ENCODE results near the gene ARMC6.
A peak's percentile ranks its signal among the peaks of the same experiment; 100 is the strongest.

Gene ARMC6

DNA sequence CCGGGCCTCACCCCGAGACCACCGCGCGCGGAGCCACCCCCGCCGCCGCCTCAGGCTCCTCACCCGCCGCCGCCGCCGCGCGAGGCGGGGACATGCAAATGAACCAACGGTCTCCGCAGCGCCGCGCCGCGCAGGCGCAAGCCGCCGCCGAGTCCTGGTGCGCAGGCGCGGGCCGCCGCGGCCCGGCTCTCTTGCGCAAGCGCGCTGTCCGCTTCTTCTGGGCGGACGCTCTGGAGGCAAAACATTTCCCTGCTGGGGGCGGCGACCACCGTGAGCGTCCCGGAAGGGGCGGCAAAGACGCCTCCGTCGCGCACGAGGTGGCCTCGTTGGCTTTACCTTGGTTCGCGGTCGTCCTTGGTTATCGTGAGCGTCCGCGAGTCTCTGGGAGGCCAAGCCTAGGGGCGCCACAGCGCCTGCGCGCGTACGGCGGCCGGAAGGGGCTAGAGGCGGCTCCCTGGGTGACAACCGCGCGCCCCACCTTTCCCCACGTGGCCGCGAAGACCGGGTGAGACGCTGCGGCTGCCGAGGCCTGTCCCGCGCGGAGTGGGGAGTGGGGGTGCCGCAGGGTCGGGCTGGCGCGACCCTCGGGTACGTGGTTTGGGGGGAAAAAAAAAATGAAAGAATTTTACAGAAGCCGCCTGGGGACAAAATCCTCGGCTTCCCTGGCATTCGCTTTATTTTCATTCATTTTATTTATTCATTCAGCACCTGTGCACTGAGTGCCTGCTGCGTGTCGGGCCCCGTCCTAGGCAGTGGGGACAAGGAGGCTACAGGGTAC is at the start of gene ARMC6, which contains the start of gene SUGP2:
ARMC6 (plus strand) TSS at position 178 of the 778 bp plus-strand sequence. CDS start 607 bp downstream, outside the sequence.
SUGP2 (minus strand) TSS at position 92 of the 778 bp plus-strand sequence. CDS start 2,446 bp downstream, outside the sequence.
- DNase-seq: peak; percentile 92

- no peak for DNase-seq
These were observed 49.2 kb upstream of the ARMC6 start for GRCh38 chr19:18984251-18984650.

DNA sequence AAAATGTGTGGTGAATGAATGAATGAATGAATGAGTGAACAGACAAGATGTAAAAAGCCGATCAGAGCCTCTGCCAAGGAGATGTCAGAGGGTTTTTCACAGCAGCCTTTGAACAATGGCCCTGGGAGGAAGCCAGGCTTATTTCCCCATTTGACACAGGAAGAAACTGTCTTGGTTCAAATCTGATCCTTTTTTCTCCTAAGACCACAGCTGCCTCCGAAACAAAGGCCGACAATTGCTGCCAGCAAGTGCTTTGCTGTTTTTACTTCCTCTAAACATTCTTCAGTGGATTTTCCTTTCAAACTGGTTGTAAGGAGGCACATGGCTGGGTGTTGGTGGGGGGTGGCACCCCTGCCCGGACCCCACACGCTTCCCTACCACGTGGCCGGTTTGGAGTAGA is 48.1 kb upstream of the ARMC6 start:
- DNase-seq: no peak

GRCh38 chr19:18987456-18987855 is 45.9 kb upstream of the ARMC6 start:
- DNase-seq: no peak

DNA sequence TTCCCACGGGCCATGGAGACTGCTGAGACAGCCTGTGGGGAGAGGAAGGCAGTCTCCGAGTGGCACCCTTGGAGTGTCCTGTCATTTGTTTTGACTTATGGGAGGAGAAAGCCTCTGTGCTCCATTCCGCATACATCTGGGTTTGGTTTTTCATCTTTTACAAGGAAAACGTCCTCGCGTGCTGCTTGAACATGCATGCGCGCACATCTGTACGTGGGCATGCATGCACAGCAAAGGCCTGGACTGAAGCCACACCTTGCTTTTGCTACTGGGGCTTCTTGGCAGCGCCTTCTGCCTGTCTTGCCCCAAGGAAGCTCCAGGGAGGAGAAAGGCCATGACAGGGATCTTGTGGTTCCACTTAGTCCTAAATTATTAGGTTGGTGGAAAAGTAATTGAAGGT is 44.1 kb upstream of the ARMC6 start:
- no peak for DNase-seq

GRCh38 chr19:18990128-18990708 is 43.2 kb upstream of the ARMC6 start:
- no peak for DNase-seq

GRCh38 chr19:18991006-18991405 is 42.4 kb upstream of the ARMC6 start:
- no peak for DNase-seq

DNA sequence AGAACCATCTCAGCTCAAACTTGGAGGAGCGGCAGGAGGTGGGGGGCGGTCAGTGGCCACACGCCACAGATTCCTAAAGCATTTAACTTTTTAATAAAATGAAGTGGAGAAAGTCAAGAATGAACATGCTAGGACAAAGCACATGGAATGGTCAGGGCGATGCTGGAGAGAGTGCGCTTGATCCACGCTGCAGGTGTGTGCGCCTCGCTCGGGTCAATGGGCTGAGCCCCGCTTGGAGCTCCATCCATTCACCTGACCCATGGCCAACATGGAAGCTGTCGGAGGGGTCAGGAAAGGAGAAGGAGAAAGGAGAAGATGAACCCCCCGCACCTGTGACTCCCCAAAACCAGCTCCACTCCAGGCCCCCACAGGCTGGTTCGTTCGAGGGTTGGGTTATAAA is 41.9 kb upstream of the ARMC6 start:
- DNase-seq: no peak

DNA sequence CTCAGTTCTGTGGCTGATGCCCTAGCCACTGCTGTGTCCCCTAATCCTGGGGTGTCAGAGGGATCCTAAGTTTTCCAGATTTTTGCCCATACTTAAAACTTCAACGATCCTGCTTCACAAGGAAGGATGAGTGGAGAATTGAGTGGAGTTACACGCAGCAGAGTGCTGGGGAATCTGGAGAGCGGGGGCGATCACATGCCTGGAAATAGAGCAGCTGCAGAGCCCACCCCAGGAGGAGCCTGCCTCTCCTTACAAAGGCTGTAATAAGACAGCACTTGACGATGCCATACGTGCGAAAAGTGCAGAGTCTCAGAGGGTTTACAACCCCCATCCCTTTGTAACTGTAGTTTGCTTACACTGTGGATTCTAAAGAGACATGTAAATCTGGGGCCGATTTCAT is 40.7 kb upstream of the ARMC6 start:
- no peak for DNase-seq

GRCh38 chr19:18993115-18993514 is 40.3 kb upstream of the ARMC6 start:
- no peak for DNase-seq

- peak; percentile 91 for DNase-seq
These were observed 37.6 kb upstream of the ARMC6 start for GRCh38 chr19:18995804-18996241.

GRCh38 chr19:18996351-18996750 is 37.1 kb upstream of the ARMC6 start:
- no peak for DNase-seq

DNA sequence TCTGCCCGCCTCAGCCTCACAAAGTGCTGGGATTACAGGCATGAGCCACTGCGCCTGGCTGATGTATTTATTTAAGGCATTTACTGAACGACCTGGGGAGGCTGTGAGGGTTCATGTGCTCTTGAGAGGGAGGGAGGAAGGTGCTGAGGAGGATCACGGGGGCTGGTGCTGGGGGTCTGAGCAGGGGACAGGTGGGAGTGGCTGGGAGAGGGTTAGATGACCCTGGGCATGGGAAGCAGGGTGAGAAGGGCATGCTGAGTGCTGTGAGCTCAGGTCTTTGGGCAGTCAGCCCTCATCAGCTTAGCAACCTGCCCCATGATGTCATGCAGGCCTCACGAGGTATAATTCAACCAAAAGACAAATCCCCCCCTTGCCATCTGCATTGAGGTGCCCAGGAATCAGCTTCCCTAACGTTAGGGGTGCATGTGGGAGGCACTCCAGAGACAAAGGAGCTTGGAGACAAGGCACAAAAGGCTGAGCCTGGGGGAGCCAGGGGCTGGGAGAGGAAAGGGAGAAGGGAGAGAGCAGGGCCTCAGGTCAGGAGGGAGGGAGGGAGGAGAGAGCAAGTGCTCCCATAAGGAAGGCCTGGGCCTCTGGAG is 36.5 kb upstream of the ARMC6 start:
- no peak for DNase-seq

DNA sequence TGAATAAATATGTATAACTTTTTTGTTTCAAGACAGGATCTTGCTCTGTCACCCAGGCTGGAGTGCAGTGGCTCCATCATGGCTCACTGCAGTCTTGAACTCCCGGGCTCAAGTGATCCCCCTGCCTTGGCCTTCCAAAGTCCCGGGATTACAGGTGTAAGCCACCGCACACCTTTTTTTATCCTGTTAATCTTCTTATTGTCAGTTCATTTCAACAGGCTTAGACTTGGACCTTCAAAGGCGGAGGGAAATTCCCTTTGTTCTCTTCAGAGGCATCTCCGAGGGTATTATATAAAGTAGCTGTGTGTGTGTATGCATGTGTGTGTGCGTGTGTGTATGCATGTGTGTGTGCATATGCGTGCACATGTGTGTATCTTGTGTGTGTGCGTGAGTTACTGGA is 35.1 kb upstream of the ARMC6 start:
- no peak for DNase-seq

DNA sequence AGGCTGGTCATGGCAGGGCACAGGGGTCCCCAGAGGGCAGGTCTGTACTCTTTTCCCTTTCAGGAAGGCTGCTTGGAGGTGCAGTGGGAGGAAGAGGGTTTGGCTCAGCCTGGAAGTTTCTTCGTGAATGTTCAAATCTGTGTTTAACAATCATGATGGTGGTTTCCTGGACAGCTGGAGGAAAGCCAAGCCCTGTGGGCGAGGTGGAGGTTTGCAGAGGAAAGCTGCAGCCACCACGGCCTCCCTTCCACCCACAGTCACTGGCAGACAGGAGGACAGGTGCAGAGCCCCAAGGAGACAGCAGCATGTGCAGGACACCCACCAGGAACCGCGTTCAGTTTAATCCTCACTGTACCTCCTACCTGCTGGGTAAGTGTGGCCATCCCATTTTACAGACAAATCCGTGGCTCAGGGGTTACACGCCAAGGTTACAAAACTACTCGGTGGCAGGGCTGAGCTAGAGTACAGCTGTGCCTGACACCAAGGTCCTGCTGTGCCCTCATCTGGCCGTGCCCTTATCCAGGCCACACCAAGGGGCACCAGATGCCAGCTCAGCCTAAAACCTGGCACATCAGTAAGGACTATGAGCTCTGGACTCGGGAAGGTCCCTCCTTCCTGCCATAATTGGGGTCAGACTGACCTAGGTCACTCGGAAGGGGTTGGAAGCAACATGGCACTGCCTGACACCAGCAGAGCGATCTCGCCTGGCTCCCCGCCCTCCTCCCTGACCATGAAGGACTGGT is 34.2 kb upstream of the ARMC6 start:
- no peak for DNase-seq

- DNase-seq: peak; percentile 26
These were observed 33.3 kb upstream of the ARMC6 start for GRCh38 chr19:18999896-19000620.

DNA sequence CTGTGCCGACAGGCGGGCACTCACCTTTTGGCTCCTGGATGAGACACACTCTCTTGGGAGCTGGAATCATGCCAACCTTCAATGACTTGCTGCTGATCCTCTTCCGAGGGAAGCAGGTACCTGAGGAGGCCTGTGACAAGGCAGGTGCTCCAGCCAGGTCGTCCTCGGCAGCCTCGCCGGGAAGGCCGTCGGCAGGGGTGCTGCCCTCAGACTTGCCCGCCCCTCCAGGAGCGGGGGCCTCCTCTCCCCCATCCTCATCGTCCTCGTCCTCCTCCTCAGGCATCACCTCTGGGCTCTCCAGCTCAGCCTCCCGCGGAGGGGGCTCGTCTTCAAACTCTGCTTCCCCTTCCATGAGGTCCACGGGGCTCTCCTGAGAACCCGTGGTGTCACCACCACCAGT is 29.3 kb upstream of the ARMC6 start:
- no peak for DNase-seq

GRCh38 chr19:19006213-19006612 is 27.2 kb upstream of the ARMC6 start:
- DNase-seq: no peak

GRCh38 chr19:19009951-19010350 is 23.5 kb upstream of the ARMC6 start:
- DNase-seq: no peak

DNA sequence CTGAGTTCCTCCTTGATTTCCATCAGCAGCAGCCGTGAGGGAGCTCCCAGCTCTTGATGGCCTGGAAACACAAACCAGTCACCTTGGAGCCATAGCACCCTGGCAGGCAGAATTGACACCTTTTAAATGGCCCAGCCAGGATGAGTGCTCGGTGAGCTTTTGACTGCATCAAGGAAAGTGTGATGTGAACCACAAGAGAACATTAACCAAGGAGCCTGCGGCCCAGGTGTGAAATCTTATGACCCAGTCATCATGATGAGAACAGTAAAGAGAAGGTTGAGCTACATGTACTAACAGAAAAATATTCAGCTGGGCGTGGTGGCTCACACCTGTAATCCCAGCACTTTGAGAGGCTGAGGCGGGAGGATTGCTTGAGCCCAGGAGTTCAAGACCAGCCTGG is 22.9 kb upstream of the ARMC6 start:
- DNase-seq: no peak

DNA sequence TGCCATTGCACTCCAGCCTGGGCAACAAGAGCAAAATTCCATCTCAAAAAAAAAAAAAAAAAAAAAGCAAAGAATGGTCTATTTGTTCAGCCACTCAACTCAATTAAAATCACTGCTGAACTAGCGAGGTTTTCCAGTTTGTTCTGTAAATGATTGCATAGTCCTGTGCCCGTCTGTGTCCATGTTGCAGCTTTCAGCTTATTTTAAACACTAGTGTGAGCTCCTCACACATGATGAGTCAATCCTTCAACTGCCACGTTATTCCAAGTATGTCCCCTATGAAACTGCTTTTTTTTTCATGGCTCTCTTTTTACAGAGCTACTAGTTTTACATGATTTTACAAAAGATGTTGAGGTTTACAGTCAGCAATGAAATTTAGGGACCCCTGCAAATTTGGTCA is 12.3 kb upstream of the ARMC6 start:
- DNase-seq: peak; percentile 82

DNA sequence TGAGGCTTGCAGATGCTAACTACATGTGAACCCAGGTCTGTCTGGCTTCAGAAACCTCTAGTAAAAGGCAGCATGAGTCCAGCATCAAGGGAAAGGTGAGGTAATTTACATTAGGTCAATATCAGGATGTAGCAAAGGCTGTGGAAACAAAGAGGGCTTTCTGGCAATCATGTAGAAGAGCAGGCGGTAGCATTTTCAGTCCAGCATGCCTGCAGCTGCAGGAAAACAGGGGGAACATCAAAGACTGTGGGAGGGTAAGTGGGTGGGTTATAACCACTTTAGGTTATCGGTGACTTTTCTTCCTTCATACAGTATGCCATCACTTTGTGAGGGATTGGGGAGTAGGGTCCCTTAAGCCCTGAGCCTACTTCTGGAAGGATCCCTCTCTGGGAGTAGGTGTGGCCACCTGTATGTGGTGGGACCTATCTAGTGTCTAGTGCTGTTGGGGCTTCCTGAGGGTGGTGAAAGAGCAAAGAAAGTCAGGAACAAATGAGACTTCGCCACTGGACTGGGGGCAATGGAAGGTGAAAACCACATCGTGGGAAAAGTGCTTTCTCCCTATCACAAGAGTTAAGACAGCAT is 10.9 kb upstream of the ARMC6 start:
- DNase-seq: no peak
